Stomach (tissue), 9 donors: ENCODE results near the gene MACROH2A1. TPM values are rescaled to one million over a fixed set of nuclear protein-coding genes. Genes with fewer than 3 reads are reported as not detected.

Experiments
- DNase-seq, 2 donors: peaks; one replicate each; pipeline versions ENCODE4 v3.0.0 to v3.0.0-alpha.2; 2013 to 2019
- H3K27ac ChIP-seq, 5 donors: fragments of 200-600 bp in 4 of 5; sonication (generic) in 4 of 5; one replicate each; pipeline ENCODE4 v1.5.1; 2013 to 2019; ENCODE audit warnings: mild to moderate bottlenecking in 1 of 5, moderate library complexity in 1 of 5
- H3K27me3 ChIP-seq, 3 donors: fragments of 200-600 bp; sonication (generic); one replicate each; pipeline ENCODE4 v1.5.1; 2017 to 2019; ENCODE audit warnings: mixed run types in 1 of 3
- H3K36me3 ChIP-seq, 4 donors: fragments of 200-600 bp; sonication (generic); 1 replicate in 3 of 4; 2 replicates in 1 of 4; pipeline ENCODE4 v1.5.1; 2016 to 2019
- H3K4me1 ChIP-seq, 4 donors: fragments of 200-600 bp; sonication (generic); one replicate each; pipeline ENCODE4 v1.5.1; 2016 to 2019
- H3K4me3 ChIP-seq, 4 donors: fragments of 200-600 bp; sonication (generic) in 3 of 4; one replicate each; pipeline ENCODE4 v1.5.1; 2016 to 2019; ENCODE audit warnings: mild to moderate bottlenecking in 1 of 4
- H3K9me3 ChIP-seq, 4 donors: fragments of 200-600 bp; sonication (generic); one replicate each; pipeline ENCODE4 v1.5.1; 2016 to 2019
- EP300 ChIP-seq: sonication (generic); formaldehyde crosslinking; IDR thresholded peaks from one replicate; pipeline ENCODE4 v1.6.1; 2017; ENCODE audit warnings: antibody characterized with exemption
- POLR2A ChIP-seq, 4 donors: fragments of 450-650 bp; IDR thresholded peaks; one replicate each; pipeline ENCODE4 v1.6.1; 2016; ENCODE audit warnings: antibody characterized with exemption in 4 of 4, control low read depth in 2 of 4, mild to moderate bottlenecking in 1 of 4, moderate library complexity in 1 of 4
- POLR2AphosphoS5 ChIP-seq, 3 donors: sonication (generic); formaldehyde crosslinking; IDR thresholded peaks; one replicate each; pipeline ENCODE4 v1.6.1; 2016; ENCODE audit warnings: antibody characterized with exemption in 3 of 3
- WGBS, 5 donors: extraction: QIAGEN DNeasy Blood & Tissue Kit in 3 of 5; methylation state at CpG; one replicate each; pipeline versions ENCODE4 v1.1.5 to v1.1.7; 2013 to 2018; 5-methylcytosine and 5-hydroxymethylcytosine counted together
- intact Hi-C: fragments of 100-400 bp; cut with DNase I; formaldehyde crosslinking; loops from one replicate; pipeline ENCODE4 v1.15.1; 2023; ENCODE audit warnings: low total_unique reads
- polyA plus RNA-seq, 3 donors: library from polyadenylated mRNA; stranded (reverse); fragments of 200-250 nt; gene quantifications; one replicate each; pipeline ENCODE4 v1.2.3, GENCODE V29; 2013
- total RNA-seq, 5 donors: library from RNA; depleted of rRNA; stranded (reverse); fragments of >200 nt; gene quantifications; one replicate each; pipeline versions ENCODE4 v1.1.0 to v1.2.3, GENCODE V29; 2014 to 2016
- TF ChIP-seq, protein P1 (sequence below), 7 experiments: fragments of 450-650 bp in 4 of 7; fragments of 200-600 bp in 3 of 7; sonication (generic) in 3 of 7; IDR thresholded peaks; one replicate each; pipeline ENCODE4 v1.5.1; 2016 to 2019; ENCODE audit warnings: antibody characterized with exemption in 7 of 7, control low read depth in 2 of 7, mild to moderate bottlenecking in 1 of 7
- donor health status: healthy with polysubstance abuse.
- donor health status: Bipolar disorder and iron deficiency.
- donor health status: healthy.

MACROH2A1 gene
- total and polyA plus RNA-seq, 8 donors: 77.1 to 206 (median 150) TPM

GRCh38 chr5:135400866-135401265 lies 1.8 kb upstream of the MACROH2A1 start:
- TF ChIP-seq POLR2AphosphoS5 (IDR thresholded peaks at IDR 0.05): no peak
- TF ChIP-seq, protein P1, sequence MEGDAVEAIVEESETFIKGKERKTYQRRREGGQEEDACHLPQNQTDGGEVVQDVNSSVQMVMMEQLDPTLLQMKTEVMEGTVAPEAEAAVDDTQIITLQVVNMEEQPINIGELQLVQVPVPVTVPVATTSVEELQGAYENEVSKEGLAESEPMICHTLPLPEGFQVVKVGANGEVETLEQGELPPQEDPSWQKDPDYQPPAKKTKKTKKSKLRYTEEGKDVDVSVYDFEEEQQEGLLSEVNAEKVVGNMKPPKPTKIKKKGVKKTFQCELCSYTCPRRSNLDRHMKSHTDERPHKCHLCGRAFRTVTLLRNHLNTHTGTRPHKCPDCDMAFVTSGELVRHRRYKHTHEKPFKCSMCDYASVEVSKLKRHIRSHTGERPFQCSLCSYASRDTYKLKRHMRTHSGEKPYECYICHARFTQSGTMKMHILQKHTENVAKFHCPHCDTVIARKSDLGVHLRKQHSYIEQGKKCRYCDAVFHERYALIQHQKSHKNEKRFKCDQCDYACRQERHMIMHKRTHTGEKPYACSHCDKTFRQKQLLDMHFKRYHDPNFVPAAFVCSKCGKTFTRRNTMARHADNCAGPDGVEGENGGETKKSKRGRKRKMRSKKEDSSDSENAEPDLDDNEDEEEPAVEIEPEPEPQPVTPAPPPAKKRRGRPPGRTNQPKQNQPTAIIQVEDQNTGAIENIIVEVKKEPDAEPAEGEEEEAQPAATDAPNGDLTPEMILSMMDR (IDR thresholded peaks at IDR 0.05): no peak
- TF ChIP-seq POLR2A (IDR thresholded peaks at IDR 0.05): no peak
- TF ChIP-seq EP300: no peak
- peaks cover 0 to 5% (median 0%) of the 10 kb centered on the region in 4 donors for H3K9me3 ChIP-seq
- DNase-seq: no peak
- H3K36me3 ChIP-seq: no peaks in the 10 kb centered on the region
- no peak overlapping the region for H3K4me3 ChIP-seq
- peaks cover 26 to 35% (median 30%) of the 10 kb centered on the region in 4 donors for H3K4me1 ChIP-seq
- no peak overlapping the region for H3K27ac ChIP-seq
- intact Hi-C loops: no loop called here
- 38 to 60% (median 56%) methylated on average over 5 of the region's 5 CpGs for WGBS, 5 donors
- H3K27me3 ChIP-seq: no peaks in the 10 kb centered on the region

DNA sequence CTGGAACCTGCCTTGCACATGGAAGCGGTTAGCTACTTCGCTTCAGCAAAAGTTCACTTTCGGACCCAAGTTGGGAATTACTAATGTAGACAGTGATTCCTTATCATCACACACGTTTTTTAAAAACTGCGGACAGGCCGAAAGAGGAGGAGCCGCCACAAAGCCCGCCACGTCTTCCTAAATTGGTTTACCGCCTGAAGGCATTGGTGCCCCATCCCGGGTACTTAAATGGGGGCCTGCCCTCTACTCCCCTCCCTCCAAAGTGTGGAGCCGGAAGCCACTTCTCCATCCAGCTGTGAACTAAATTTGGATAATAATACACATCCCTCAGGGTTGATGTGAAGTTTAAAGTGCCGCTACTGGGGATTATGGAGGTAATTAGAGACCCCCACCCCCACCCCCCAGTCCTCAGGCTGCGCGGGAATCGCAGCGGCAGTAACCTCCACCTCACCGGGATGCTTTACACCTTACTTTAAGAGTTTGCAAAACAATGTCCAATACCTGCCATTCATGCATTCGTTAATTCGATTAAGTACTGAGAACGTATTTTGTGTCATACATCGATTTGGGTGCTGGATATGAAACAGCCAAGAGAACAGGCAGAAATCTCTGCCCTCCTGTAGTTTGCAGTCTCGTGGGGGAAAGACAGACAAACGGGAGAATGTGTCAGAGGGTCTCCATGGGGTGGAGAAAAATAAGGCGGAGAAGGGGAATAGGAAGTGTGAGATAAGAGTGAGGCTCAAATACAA lies 937 bp upstream of the MACROH2A1 start:
- Histone ChIP-seq H3K9me3 (peaks cover 0 to 3% (median 0%) of the 10 kb centered on the region in 4 donors), H3K27me3 (no peaks in the 10 kb centered on the region), H3K27ac (peak overlapping the region in 4 of 5 donors; percentile 90 to 98 (median 94)), H3K4me1 (peaks cover 33 to 44% (median 38%) of the 10 kb centered on the region in 4 donors), H3K4me3 (peak overlapping the region; percentile 80 to 92 (median 86)), H3K36me3 (no peaks in the 10 kb centered on the region)
- 39 to 61% (median 51%) methylated on average over 25 of the region's 25 CpGs for WGBS, 5 donors
- intact Hi-C loops: no loop called here
- no peak for TF ChIP-seq POLR2AphosphoS5 (IDR thresholded peaks at IDR 0.05)
- TF ChIP-seq POLR2A (IDR thresholded peaks at IDR 0.05): no peak
- TF ChIP-seq EP300: no peak
- TF ChIP-seq, protein P1 (IDR thresholded peaks at IDR 0.05): no peak
- no peak for DNase-seq

GRCh38 chr5:135398160-135398854 lies 724 bp downstream of the MACROH2A1 start:
- Histone ChIP-seq H3K9me3 (no peaks in the 10 kb centered on the region), H3K36me3 (no peaks in the 10 kb centered on the region), H3K4me1 (peaks cover 48 to 61% (median 54%) of the 10 kb centered on the region in 4 donors), H3K4me3 (peak overlapping the region; percentile 80 to 92 (median 86)), H3K27ac (peak overlapping the region; percentile 84 to 98 (median 93)), H3K27me3 (no peaks in the 10 kb centered on the region)
- no peak for TF ChIP-seq POLR2A (IDR thresholded peaks at IDR 0.05)
- no peak for TF ChIP-seq EP300
- TF ChIP-seq POLR2AphosphoS5 (IDR thresholded peaks at IDR 0.05): no peak
- TF ChIP-seq, protein P1 (IDR thresholded peaks at IDR 0.05): no peak
- intact Hi-C loops: no loop called here
- 0 to 1% (median 1%) methylated on average over 14 to 43 of the region's 43 CpGs for WGBS, 5 donors
- DNase-seq: peak; percentile 48 to 80

GRCh38 chr5:135397084-135397483 lies 1.9 kb downstream of the MACROH2A1 start:
- H3K27ac ChIP-seq: peak overlapping the region in 2 of 5 donors; percentile 22 to 94
- TF ChIP-seq, protein P1 (IDR thresholded peaks at IDR 0.05): no peak
- TF ChIP-seq POLR2AphosphoS5 (IDR thresholded peaks at IDR 0.05): no peak
- TF ChIP-seq EP300: no peak
- TF ChIP-seq POLR2A (IDR thresholded peaks at IDR 0.05): no peak
- no peak for DNase-seq
- peaks cover 0 to 10% (median 0%) of the 10 kb centered on the region in 4 donors for H3K36me3 ChIP-seq
- intact Hi-C loops: no loop called here
- no peaks in the 10 kb centered on the region for H3K27me3 ChIP-seq
- no peaks in the 10 kb centered on the region for H3K9me3 ChIP-seq
- 84 to 92% (median 86%) methylated on average over 5 of the region's 5 CpGs for WGBS, 5 donors
- peaks cover 55 to 71% (median 65%) of the 10 kb centered on the region in 4 donors for H3K4me1 ChIP-seq
- peak overlapping the region in 1 of 4 donors; percentile 91 for H3K4me3 ChIP-seq
